ENCODE measurements around the gene SH3RF1.

The SH3RF1 gene

DNA sequence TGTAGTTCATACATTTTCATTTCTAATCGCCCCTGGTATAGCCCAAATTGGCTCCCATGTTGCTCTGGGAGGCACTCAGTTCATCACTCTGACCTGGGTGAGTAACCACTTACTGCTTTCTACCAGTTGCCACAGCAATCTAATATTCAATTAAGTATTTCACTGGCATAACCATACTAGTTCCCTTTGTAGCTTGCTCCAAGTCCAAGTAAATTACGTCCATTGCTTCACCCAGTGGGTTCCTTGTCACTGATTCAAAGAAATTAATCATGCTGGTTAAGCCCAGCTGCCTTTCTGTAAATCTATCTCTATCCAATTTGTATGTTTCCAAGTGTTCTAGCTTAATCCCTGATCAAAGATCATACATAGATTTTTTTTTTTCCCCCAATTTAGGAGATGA, 168.7 kb downstream of the SH3RF1 start:
- Histone ChIP-seq H3K27me3 (replicated peaks in 2 of 5; ENCODE audit: control insufficient read depth in 4 of 5, insufficient read depth in 5 of 5, low read length in 4 of 5) (no peaks in the 10 kb centered on the region), H3K9me3 (ENCODE audit: control extremely low read depth in 1 of 5, control insufficient read depth in 4 of 5, insufficient read depth in 2 of 5, low read depth in 1 of 5, low read length in 4 of 5) (no peaks in the 10 kb centered on the region), H3K4me3 (ENCODE audit: control insufficient read depth in 1 of 7, extremely low read depth in 1 of 7, insufficient read depth in 4 of 7, low read depth in 2 of 7, low read length in 6 of 7) (no peak overlapping the region), H3K27ac (ENCODE audit: insufficient read depth in 1 of 2, low read depth in 1 of 2, low read length in 2 of 2, poor library complexity in 1 of 2, severe bottlenecking in 2 of 2) (no peak overlapping the region), H3K36me3 (ENCODE audit: control insufficient read depth in 4 of 4, insufficient read depth in 4 of 4, low read length in 3 of 4) (peaks cover 3 to 29% (median 17%) of the 10 kb centered on the region in 4 experiments), H3K4me1 (ENCODE audit: control extremely low read depth in 1 of 4, control insufficient read depth in 4 of 4, insufficient read depth in 4 of 4, low read length in 3 of 4) (peaks cover 13 to 30% (median 24%) of the 10 kb centered on the region in 4 experiments)
- DNase-seq = no peak
- ChIA-PET CTCF (no interaction called here), POLR2A (no interaction called here)
- 100% methylated on average over 2 of the region's 2 CpGs for WGBS (ENCODE audit: insufficient coverage)

DNA sequence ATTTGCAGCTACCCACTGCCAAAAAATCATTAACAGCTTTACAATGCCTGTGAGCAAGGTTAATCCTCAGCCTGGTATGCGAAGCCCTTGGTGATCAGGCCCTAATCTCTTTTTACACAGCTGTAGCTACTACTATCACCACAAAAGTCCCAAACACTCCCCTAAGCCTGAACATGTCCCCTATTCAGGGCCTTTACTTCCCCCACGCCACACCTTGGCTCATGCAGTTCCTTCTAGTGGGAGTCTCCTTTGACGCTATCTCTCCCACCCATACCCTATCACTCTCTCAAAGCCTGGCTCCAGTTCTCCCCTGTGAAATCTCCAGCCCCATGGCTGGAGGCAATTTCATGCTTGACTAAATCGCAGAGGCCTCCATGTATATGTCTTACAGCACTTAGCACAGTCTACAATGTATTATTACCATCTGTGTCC, 170.1 kb downstream of the SH3RF1 start:
- peak in 1 of 3 donors; percentile 49 for DNase-seq
- H3K27ac ChIP-seq (ENCODE audit: insufficient read depth in 1 of 2, low read depth in 1 of 2, low read length in 2 of 2, poor library complexity in 1 of 2, severe bottlenecking in 2 of 2) = no peak overlapping the region
- ChIA-PET CTCF (interaction anchor here (1.0 kb wide), 1 partner anchor 76 kb away, joined by 4 read pairs; no protein-coding TSS in a partner anchor), POLR2A (interaction anchor here (0.8 to 1.1 kb wide), 2 partner anchors 11 to 21 kb away, joined by 3 read pairs; no protein-coding TSS in a partner anchor)
- H3K4me3 ChIP-seq (ENCODE audit: control insufficient read depth in 1 of 7, extremely low read depth in 1 of 7, insufficient read depth in 4 of 7, low read depth in 2 of 7, low read length in 6 of 7) = no peak overlapping the region
- WGBS (ENCODE audit: insufficient coverage) = 77% methylated on average over 3 of the region's 4 CpGs
- peaks cover 13 to 30% (median 24%) of the 10 kb centered on the region in 4 experiments for H3K4me1 ChIP-seq (ENCODE audit: control extremely low read depth in 1 of 4, control insufficient read depth in 4 of 4, insufficient read depth in 4 of 4, low read length in 3 of 4)
- H3K36me3 ChIP-seq (ENCODE audit: control insufficient read depth in 4 of 4, insufficient read depth in 4 of 4, low read length in 3 of 4) = peaks cover 0 to 31% (median 13%) of the 10 kb centered on the region in 4 experiments
- no peaks in the 10 kb centered on the region for H3K27me3 ChIP-seq (replicated peaks in 2 of 5; ENCODE audit: control insufficient read depth in 4 of 5, insufficient read depth in 5 of 5, low read length in 4 of 5)
- no peaks in the 10 kb centered on the region for H3K9me3 ChIP-seq (ENCODE audit: control extremely low read depth in 1 of 5, control insufficient read depth in 4 of 5, insufficient read depth in 2 of 5, low read depth in 1 of 5, low read length in 4 of 5)

DNA sequence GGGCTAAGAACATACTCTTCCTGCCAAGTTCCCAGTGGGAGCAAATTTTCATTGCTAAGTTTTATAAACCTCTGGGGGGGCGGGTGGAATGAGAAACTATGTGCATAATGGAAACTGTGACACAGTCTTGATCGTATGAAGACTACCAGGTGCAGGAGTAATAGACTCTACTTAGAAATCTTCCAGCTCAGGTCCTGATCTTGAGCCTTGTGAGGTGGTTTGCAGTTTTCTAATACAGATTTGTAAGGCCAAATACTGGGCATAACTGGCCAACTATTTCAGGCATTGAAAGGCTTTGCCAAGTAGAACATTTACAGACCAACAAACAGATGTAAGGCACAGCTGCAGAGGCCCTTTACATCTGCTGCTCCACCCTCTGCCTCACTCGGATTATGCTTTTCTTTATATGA, 171.0 kb downstream of the SH3RF1 start:
- ChIA-PET CTCF (interaction anchor here (1.1 kb wide), 1 partner anchor 8 kb away, joined by 4 read pairs; no protein-coding TSS in a partner anchor), POLR2A (no interaction called here)
- 93% methylated on average over 3 of the region's 3 CpGs for WGBS (ENCODE audit: insufficient coverage)
- Histone ChIP-seq H3K36me3 (ENCODE audit: control insufficient read depth in 4 of 4, insufficient read depth in 4 of 4, low read length in 3 of 4) (peaks cover 2 to 40% (median 17%) of the 10 kb centered on the region in 4 experiments), H3K4me1 (ENCODE audit: control extremely low read depth in 1 of 4, control insufficient read depth in 4 of 4, insufficient read depth in 4 of 4, low read length in 3 of 4) (peaks cover 13 to 30% (median 24%) of the 10 kb centered on the region in 4 experiments), H3K9me3 (ENCODE audit: control extremely low read depth in 1 of 5, control insufficient read depth in 4 of 5, insufficient read depth in 2 of 5, low read depth in 1 of 5, low read length in 4 of 5) (no peaks in the 10 kb centered on the region), H3K4me3 (ENCODE audit: control insufficient read depth in 1 of 7, extremely low read depth in 1 of 7, insufficient read depth in 4 of 7, low read depth in 2 of 7, low read length in 6 of 7) (no peak overlapping the region), H3K27me3 (replicated peaks in 2 of 5; ENCODE audit: control insufficient read depth in 4 of 5, insufficient read depth in 5 of 5, low read length in 4 of 5) (no peaks in the 10 kb centered on the region), H3K27ac (ENCODE audit: insufficient read depth in 1 of 2, low read depth in 1 of 2, low read length in 2 of 2, poor library complexity in 1 of 2, severe bottlenecking in 2 of 2) (no peak overlapping the region)
- no peak for DNase-seq

DNA sequence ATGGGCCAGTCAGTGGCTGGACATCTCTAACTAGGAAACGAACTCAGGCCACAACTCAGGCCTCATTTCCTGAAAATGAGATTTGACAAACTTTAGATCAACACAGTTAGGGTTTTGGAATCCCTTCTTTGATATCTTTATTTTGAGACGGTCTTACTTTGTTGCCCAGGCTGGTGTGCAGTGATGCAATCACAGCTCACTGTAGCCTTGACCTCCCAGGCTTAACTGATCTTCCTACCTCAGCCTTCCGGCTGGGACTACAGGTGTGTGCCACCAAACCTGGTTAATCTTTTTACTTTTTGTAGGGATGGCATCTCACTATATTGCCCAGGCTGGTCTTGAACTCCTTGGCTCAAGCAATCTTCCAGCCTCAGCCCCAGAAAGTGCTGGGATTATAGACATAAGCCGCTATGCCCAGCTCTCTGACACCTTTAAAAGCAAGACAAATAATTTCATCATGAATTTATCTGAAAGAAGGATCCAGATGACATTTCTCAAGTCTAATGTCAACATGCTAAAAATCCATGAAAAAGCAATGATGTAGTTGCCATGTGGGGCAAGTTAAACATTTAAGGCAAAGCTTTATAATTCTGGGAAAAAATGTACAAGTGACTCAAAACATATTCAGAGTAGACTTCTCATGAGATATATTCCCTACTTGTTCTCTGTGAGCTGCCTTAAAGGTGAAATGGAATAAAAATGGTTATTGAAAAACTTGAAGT, 171.6 kb downstream of the SH3RF1 start:
- H3K4me3 ChIP-seq (ENCODE audit: control insufficient read depth in 1 of 7, extremely low read depth in 1 of 7, insufficient read depth in 4 of 7, low read depth in 2 of 7, low read length in 6 of 7) = no peak overlapping the region
- 77% methylated on average over 2 of the region's 4 CpGs for WGBS (ENCODE audit: insufficient coverage)
- CTCF ChIA-PET = interaction anchor here (0.8 to 1.1 kb wide), 3 partner anchors 9 to 74 kb away, joined by 3 to 4 read pairs (median 3); no protein-coding TSS in a partner anchor
- DNase-seq = no peak
- H3K27ac ChIP-seq (ENCODE audit: insufficient read depth in 1 of 2, low read depth in 1 of 2, low read length in 2 of 2, poor library complexity in 1 of 2, severe bottlenecking in 2 of 2) = peak overlapping the region in 1 of 2 experiments; percentile 62
- no peaks in the 10 kb centered on the region for H3K9me3 ChIP-seq (ENCODE audit: control extremely low read depth in 1 of 5, control insufficient read depth in 4 of 5, insufficient read depth in 2 of 5, low read depth in 1 of 5, low read length in 4 of 5)
- POLR2A ChIA-PET = interaction anchor here (0.6 kb wide), 2 partner anchors 71 to 561 kb away, joined by 3 to 4 read pairs; no protein-coding TSS in a partner anchor
- peaks cover 13 to 30% (median 24%) of the 10 kb centered on the region in 4 experiments for H3K4me1 ChIP-seq (ENCODE audit: control extremely low read depth in 1 of 4, control insufficient read depth in 4 of 4, insufficient read depth in 4 of 4, low read length in 3 of 4)
- no peaks in the 10 kb centered on the region for H3K27me3 ChIP-seq (replicated peaks in 2 of 5; ENCODE audit: control insufficient read depth in 4 of 5, insufficient read depth in 5 of 5, low read length in 4 of 5)
- H3K36me3 ChIP-seq (ENCODE audit: control insufficient read depth in 4 of 4, insufficient read depth in 4 of 4, low read length in 3 of 4) = peaks cover 2 to 39% (median 17%) of the 10 kb centered on the region in 4 experiments

DNA sequence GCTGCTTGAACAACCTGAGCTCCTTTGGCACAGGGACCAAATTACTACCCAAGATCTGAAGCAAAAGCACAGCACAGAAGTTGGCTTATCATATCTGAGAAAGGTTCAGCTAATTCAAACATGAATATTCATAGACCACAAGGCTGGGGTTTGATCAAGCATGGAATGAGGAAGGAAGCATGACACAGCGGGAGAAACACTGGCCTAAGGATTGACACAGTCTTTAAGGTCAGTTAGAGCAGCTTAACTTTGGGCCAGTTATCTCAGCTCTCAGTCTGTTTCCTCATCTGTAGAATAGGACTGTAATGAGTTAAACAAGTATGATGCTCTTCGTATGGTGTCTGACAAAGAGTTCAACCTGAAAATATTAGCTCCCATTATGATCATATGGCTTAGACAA, 172.2 kb downstream of the SH3RF1 start:
- peak overlapping the region in 1 of 2 experiments; percentile 62 for H3K27ac ChIP-seq (ENCODE audit: insufficient read depth in 1 of 2, low read depth in 1 of 2, low read length in 2 of 2, poor library complexity in 1 of 2, severe bottlenecking in 2 of 2)
- H3K4me3 ChIP-seq (ENCODE audit: control insufficient read depth in 1 of 7, extremely low read depth in 1 of 7, insufficient read depth in 4 of 7, low read depth in 2 of 7, low read length in 6 of 7) = peak overlapping the region in 1 of 7 experiments; percentile 17
- 0% methylated on average over 2 of the region's 2 CpGs for WGBS (ENCODE audit: insufficient coverage)
- peaks cover 4 to 38% (median 17%) of the 10 kb centered on the region in 4 experiments for H3K36me3 ChIP-seq (ENCODE audit: control insufficient read depth in 4 of 4, insufficient read depth in 4 of 4, low read length in 3 of 4)
- ChIA-PET POLR2A (interaction anchor here (0.6 kb wide), 1 partner anchor 71 kb away, joined by 4 read pairs; no protein-coding TSS in a partner anchor), CTCF (interaction anchor here (0.8 to 1.2 kb wide), 4 partner anchors 9 to 73 kb away, joined by 3 to 4 read pairs (median 3); no protein-coding TSS in a partner anchor)
- H3K27me3 ChIP-seq (replicated peaks in 2 of 5; ENCODE audit: control insufficient read depth in 4 of 5, insufficient read depth in 5 of 5, low read length in 4 of 5) = no peaks in the 10 kb centered on the region
- peaks cover 13 to 30% (median 24%) of the 10 kb centered on the region in 4 experiments for H3K4me1 ChIP-seq (ENCODE audit: control extremely low read depth in 1 of 4, control insufficient read depth in 4 of 4, insufficient read depth in 4 of 4, low read length in 3 of 4)
- no peaks in the 10 kb centered on the region for H3K9me3 ChIP-seq (ENCODE audit: control extremely low read depth in 1 of 5, control insufficient read depth in 4 of 5, insufficient read depth in 2 of 5, low read depth in 1 of 5, low read length in 4 of 5)
- peak; percentile 75 to 96 (median 93) for DNase-seq

DNA sequence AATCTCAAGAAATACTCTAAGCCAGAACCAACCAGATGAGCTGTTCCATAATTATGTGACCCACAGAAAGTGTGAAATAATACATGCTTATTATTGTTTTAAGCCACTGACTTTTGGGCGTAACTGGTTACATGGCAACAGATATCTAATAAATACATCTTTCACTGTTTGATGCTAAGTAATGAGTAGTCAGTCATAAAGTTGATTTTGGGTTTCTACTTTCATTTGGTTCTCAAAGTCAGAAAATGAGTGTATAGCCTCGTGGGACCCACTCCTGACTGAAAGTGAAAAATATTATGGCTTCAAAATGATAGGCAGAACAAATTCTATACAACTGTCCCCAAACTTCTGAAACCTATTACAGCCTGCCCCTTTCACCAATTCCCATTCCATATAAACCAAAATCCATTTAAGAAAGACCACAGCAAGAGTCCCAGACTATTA, 172.7 kb downstream of the SH3RF1 start:
- 60% methylated on average over 1 of the region's 2 CpGs for WGBS (ENCODE audit: insufficient coverage)
- Histone ChIP-seq H3K9me3 (ENCODE audit: control extremely low read depth in 1 of 5, control insufficient read depth in 4 of 5, insufficient read depth in 2 of 5, low read depth in 1 of 5, low read length in 4 of 5) (no peaks in the 10 kb centered on the region), H3K4me3 (ENCODE audit: control insufficient read depth in 1 of 7, extremely low read depth in 1 of 7, insufficient read depth in 4 of 7, low read depth in 2 of 7, low read length in 6 of 7) (peak overlapping the region in 1 of 7 experiments; percentile 17), H3K4me1 (ENCODE audit: control extremely low read depth in 1 of 4, control insufficient read depth in 4 of 4, insufficient read depth in 4 of 4, low read length in 3 of 4) (peaks cover 13 to 30% (median 24%) of the 10 kb centered on the region in 4 experiments), H3K36me3 (ENCODE audit: control insufficient read depth in 4 of 4, insufficient read depth in 4 of 4, low read length in 3 of 4) (peaks cover 4 to 38% (median 17%) of the 10 kb centered on the region in 4 experiments), H3K27ac (ENCODE audit: insufficient read depth in 1 of 2, low read depth in 1 of 2, low read length in 2 of 2, poor library complexity in 1 of 2, severe bottlenecking in 2 of 2) (peak overlapping the region in 1 of 2 experiments; percentile 62), H3K27me3 (replicated peaks in 2 of 5; ENCODE audit: control insufficient read depth in 4 of 5, insufficient read depth in 5 of 5, low read length in 4 of 5) (no peaks in the 10 kb centered on the region)
- CTCF ChIA-PET = interaction anchor here (0.8 to 1.2 kb wide), 3 partner anchors 10 to 73 kb away, joined by 3 read pairs; no protein-coding TSS in a partner anchor
- POLR2A ChIA-PET = no interaction called here
- DNase-seq = peak in 2 of 3 donors; percentile 27 to 28

Measured in common myeloid progenitor, CD34-positive (primary cell).